HG02588 (cell line): ENCODE measurements around the gene ARMC9.
"Not testable (repeated sequence)": the region's sequence is repeated elsewhere in the genome, so short reads cannot be mapped to it uniquely, and the experiment has no call there.

Experiments used
- ATAC-seq: cut with Tn5 transposase; IDR thresholded peaks from one replicate; pipeline ENCODE4 v1.9.1; 2021; ENCODE audit warnings: mild to moderate bottlenecking, moderate library complexity; ENCODE audit not compliant: unreplicated experiment

ARMC9 gene

GRCh38 chr2:231278868-231279267 lies 80.4 kb downstream of the ARMC9 start:
- no peak for ATAC-seq

- ATAC-seq = no peak
These were observed 82.4 kb downstream of the ARMC9 start for GRCh38 chr2:231280846-231281245.

GRCh38 chr2:231284296-231284695 lies 85.9 kb downstream of the ARMC9 start:
- ATAC-seq = no peak

- no peak for ATAC-seq
These were observed 88.5 kb downstream of the ARMC9 start for GRCh38 chr2:231286964-231287363.

- ATAC-seq = no peak
These were observed 89.3 kb downstream of the ARMC9 start for GRCh38 chr2:231287696-231288095.

GRCh38 chr2:231288590-231288989 lies 90.2 kb downstream of the ARMC9 start:
- ATAC-seq = no peak

- ATAC-seq = no peak
These were observed 92.0 kb downstream of the ARMC9 start for GRCh38 chr2:231290321-231291015.

GRCh38 chr2:231292472-231293134 lies 94.2 kb downstream of the ARMC9 start:
- ATAC-seq = no peak

- no peak for ATAC-seq
These were observed 94.7 kb downstream of the ARMC9 start for GRCh38 chr2:231293163-231293562.

GRCh38 chr2:231294116-231294515 lies 95.7 kb downstream of the ARMC9 start:
- ATAC-seq = no peak

GRCh38 chr2:231294571-231295362 lies 96.3 kb downstream of the ARMC9 start:
- no peak for ATAC-seq

GRCh38 chr2:231295363-231295655 lies 96.9 kb downstream of the ARMC9 start:
- no peak for ATAC-seq

- ATAC-seq = no peak
These were observed 98.1 kb downstream of the ARMC9 start for GRCh38 chr2:231296401-231296974.

GRCh38 chr2:231297108-231297908 lies 98.9 kb downstream of the ARMC9 start:
- peak; percentile 40 for ATAC-seq

- ATAC-seq = no peak
These were observed 99.7 kb downstream of the ARMC9 start for GRCh38 chr2:231298091-231298490.

- ATAC-seq = no peak
These were observed 100.8 kb downstream of the ARMC9 start for GRCh38 chr2:231299267-231299666.

GRCh38 chr2:231300020-231300721 lies 101.7 kb downstream of the ARMC9 start:
- no peak for ATAC-seq

GRCh38 chr2:231300722-231301076 lies 102.3 kb downstream of the ARMC9 start:
- ATAC-seq = no peak

- not testable (repeated sequence) for ATAC-seq
These were observed 105.8 kb downstream of the ARMC9 start for GRCh38 chr2:231304259-231304658.

- ATAC-seq = no peak
These were observed 106.8 kb downstream of the ARMC9 start for GRCh38 chr2:231305221-231305620.
